ENCODE results near the gene BARX2.

DNA sequence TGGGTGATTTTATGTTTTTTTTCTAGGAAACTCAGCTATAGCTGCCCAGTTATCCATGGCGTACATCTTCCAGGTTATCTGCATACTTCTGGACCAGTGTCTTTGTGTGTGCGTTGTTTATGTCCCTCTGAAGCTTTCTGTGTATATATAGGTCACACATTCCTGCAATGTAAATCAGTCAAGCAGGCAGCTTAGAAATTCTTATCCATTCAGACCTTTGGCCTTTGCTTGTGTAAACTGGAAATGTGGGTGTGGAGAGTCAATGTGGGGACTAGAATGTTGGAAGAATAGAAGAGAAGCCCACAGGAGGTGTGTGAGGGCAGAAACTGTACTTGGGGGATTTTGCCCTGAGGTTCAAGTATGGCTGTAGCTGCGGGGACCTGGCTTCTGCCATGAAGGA, 51.7 kb downstream of the BARX2 start:
- TF ChIP-seq, protein P1, sequence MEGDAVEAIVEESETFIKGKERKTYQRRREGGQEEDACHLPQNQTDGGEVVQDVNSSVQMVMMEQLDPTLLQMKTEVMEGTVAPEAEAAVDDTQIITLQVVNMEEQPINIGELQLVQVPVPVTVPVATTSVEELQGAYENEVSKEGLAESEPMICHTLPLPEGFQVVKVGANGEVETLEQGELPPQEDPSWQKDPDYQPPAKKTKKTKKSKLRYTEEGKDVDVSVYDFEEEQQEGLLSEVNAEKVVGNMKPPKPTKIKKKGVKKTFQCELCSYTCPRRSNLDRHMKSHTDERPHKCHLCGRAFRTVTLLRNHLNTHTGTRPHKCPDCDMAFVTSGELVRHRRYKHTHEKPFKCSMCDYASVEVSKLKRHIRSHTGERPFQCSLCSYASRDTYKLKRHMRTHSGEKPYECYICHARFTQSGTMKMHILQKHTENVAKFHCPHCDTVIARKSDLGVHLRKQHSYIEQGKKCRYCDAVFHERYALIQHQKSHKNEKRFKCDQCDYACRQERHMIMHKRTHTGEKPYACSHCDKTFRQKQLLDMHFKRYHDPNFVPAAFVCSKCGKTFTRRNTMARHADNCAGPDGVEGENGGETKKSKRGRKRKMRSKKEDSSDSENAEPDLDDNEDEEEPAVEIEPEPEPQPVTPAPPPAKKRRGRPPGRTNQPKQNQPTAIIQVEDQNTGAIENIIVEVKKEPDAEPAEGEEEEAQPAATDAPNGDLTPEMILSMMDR (IDR thresholded peaks at IDR 0.05) = no peak
- TF ChIP-seq, protein P2, sequence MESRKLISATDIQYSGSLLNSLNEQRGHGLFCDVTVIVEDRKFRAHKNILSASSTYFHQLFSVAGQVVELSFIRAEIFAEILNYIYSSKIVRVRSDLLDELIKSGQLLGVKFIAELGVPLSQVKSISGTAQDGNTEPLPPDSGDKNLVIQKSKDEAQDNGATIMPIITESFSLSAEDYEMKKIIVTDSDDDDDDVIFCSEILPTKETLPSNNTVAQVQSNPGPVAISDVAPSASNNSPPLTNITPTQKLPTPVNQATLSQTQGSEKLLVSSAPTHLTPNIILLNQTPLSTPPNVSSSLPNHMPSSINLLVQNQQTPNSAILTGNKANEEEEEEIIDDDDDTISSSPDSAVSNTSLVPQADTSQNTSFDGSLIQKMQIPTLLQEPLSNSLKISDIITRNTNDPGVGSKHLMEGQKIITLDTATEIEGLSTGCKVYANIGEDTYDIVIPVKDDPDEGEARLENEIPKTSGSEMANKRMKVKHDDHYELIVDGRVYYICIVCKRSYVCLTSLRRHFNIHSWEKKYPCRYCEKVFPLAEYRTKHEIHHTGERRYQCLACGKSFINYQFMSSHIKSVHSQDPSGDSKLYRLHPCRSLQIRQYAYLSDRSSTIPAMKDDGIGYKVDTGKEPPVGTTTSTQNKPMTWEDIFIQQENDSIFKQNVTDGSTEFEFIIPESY (IDR thresholded peaks at IDR 0.05; ENCODE audit: borderline replicate concordance, low read depth) = no peak
- TF ChIP-seq SMC3 (IDR thresholded peaks at IDR 0.05; ENCODE audit: low read depth, low read length) (no peak), JUND (IDR thresholded peaks at IDR 0.05) (no peak), POLR2AphosphoS5 (IDR thresholded peaks at IDR 0.05; ENCODE audit: low read depth, low read length) (no peak), EP300 (IDR thresholded peaks at IDR 0.05; ENCODE audit: borderline replicate concordance in 1 of 2, low read depth in 1 of 2, low read length in 1 of 2) (no peak), RCOR1 (IDR thresholded peaks at IDR 0.05; ENCODE audit: low read length) (no peak), YY1 (IDR thresholded peaks at IDR 0.05; ENCODE audit: low read depth) (no peak), RAD21 (IDR thresholded peaks at IDR 0.05; ENCODE audit: low read length) (no peak), NFIC (IDR thresholded peaks at IDR 0.05; ENCODE audit: borderline replicate concordance) (no peak), FOSL2 (IDR thresholded peaks at IDR 0.05; ENCODE audit: borderline replicate concordance, low read depth) (no peak), TAF1 (IDR thresholded peaks at IDR 0.05; ENCODE audit: borderline replicate concordance, low read depth, low read length) (no peak)
- TF ChIP-seq, protein P3, sequence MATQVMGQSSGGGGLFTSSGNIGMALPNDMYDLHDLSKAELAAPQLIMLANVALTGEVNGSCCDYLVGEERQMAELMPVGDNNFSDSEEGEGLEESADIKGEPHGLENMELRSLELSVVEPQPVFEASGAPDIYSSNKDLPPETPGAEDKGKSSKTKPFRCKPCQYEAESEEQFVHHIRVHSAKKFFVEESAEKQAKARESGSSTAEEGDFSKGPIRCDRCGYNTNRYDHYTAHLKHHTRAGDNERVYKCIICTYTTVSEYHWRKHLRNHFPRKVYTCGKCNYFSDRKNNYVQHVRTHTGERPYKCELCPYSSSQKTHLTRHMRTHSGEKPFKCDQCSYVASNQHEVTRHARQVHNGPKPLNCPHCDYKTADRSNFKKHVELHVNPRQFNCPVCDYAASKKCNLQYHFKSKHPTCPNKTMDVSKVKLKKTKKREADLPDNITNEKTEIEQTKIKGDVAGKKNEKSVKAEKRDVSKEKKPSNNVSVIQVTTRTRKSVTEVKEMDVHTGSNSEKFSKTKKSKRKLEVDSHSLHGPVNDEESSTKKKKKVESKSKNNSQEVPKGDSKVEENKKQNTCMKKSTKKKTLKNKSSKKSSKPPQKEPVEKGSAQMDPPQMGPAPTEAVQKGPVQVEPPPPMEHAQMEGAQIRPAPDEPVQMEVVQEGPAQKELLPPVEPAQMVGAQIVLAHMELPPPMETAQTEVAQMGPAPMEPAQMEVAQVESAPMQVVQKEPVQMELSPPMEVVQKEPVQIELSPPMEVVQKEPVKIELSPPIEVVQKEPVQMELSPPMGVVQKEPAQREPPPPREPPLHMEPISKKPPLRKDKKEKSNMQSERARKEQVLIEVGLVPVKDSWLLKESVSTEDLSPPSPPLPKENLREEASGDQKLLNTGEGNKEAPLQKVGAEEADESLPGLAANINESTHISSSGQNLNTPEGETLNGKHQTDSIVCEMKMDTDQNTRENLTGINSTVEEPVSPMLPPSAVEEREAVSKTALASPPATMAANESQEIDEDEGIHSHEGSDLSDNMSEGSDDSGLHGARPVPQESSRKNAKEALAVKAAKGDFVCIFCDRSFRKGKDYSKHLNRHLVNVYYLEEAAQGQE (IDR thresholded peaks at IDR 0.05; ENCODE audit: low read depth, low read length) = no peak
- TF ChIP-seq, protein P4, sequence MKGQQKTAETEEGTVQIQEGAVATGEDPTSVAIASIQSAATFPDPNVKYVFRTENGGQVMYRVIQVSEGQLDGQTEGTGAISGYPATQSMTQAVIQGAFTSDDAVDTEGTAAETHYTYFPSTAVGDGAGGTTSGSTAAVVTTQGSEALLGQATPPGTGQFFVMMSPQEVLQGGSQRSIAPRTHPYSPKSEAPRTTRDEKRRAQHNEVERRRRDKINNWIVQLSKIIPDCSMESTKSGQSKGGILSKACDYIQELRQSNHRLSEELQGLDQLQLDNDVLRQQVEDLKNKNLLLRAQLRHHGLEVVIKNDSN (IDR thresholded peaks at IDR 0.05; ENCODE audit: borderline replicate concordance, low read depth) = no peak
